Heart right ventricle (tissue), 16 donors: ENCODE results near the gene C4orf51. TPM values are rescaled to one million over a fixed set of nuclear protein-coding genes. Genes with fewer than 3 reads are reported as not detected.
A peak's percentile ranks its signal among the peaks of the same experiment; 100 is the strongest.

Experiments used
- ATAC-seq, 8 donors: fragments of 200-7000 bp; cut with Tn5 transposase; one replicate each; pipeline ENCODE4 v1.9.1; 2020; ENCODE audit warnings: mild to moderate bottlenecking in 8 of 8, moderate library complexity in 8 of 8, moderate number of reproducible peaks in 1 of 8
- DNase-seq, 2 donors: peaks; one replicate each; pipeline ENCODE4 v3.0.0-alpha.2; 2020
- H3K27ac ChIP-seq, 10 donors: fragments of 200-600 bp; sonication (generic) in 2 of 10; one replicate each; pipeline versions ENCODE4 v1.5.0 to v1.8.0; 2020 to 2022; ENCODE audit warnings: mild to moderate bottlenecking in 3 of 10
- H3K27me3 ChIP-seq, 7 donors: fragments of 200-600 bp; one replicate each; pipeline ENCODE4 v1.8.0; 2021 to 2022; ENCODE audit warnings: mild to moderate bottlenecking in 2 of 7
- H3K36me3 ChIP-seq, 9 donors: fragments of 200-600 bp; sonication (generic) in 1 of 9; one replicate each; pipeline versions ENCODE4 v1.5.0 to v1.8.0; 2020 to 2022; ENCODE audit warnings: mild to moderate bottlenecking in 2 of 9
- H3K4me1 ChIP-seq, 9 donors: fragments of 200-600 bp; sonication (generic) in 1 of 9; one replicate each; pipeline versions ENCODE4 v1.5.0 to v1.8.0; 2020 to 2022; ENCODE audit warnings: mild to moderate bottlenecking in 4 of 9
- H3K4me3 ChIP-seq, 10 donors: fragments of 200-600 bp; sonication (generic) in 2 of 10; one replicate each; pipeline versions ENCODE4 v1.5.0 to v1.8.0; 2020 to 2022; ENCODE audit warnings: mild to moderate bottlenecking in 7 of 10, moderate library complexity in 2 of 10
- H3K9me3 ChIP-seq, 11 donors: fragments of 200-600 bp in 10 of 11; sonication (generic) in 2 of 11; one replicate each; pipeline versions ENCODE4 v1.5.0 to v1.8.0; 2013 to 2022; ENCODE audit warnings: mild to moderate bottlenecking in 2 of 11, control low read depth in 1 of 11, moderate library complexity in 1 of 11
- CTCF ChIP-seq, 9 donors: fragments of 200-600 bp; sonication (generic) in 2 of 9; IDR thresholded peaks; one replicate each; pipeline versions ENCODE4 v1.5.0 to v1.8.0; 2021 to 2022; ENCODE audit warnings: antibody characterized with exemption in 9 of 9, mild to moderate bottlenecking in 5 of 9, moderate library complexity in 1 of 9
- WGBS, 2 donors: extraction: QIAGEN DNeasy Blood & Tissue Kit; methylation state at CpG; one replicate each; pipeline ENCODE4 v1.1.7; 2013; ENCODE audit warnings: inconsistent platforms in 1 of 2; 5-methylcytosine and 5-hydroxymethylcytosine counted together
- intact Hi-C, 10 donors: fragments of 100-400 bp; cut with DNase I; formaldehyde crosslinking; loops; one replicate each; pipeline versions ENCODE4 v1.11.1 to v1.14.2; 2022
- polyA plus RNA-seq, 2 donors: library from polyadenylated mRNA; stranded (reverse); fragments of 200-250 nt; gene quantifications; one replicate each; pipeline ENCODE4 v1.2.3, GENCODE V29; 2013
- total RNA-seq, 10 donors: library from RNA; stranded (reverse); fragmentation: NEBNext Ultra II Directional in 3 of 10; extraction: Animal tissue kit (Norgen Biotek cat#: 25700) in 3 of 10; gene quantifications; one replicate each; pipeline versions ENCODE4 v1.2.1 to v1.2.4, GENCODE V29; 2021 to 2023
- donor health status: Arrhythmogenic right ventricular cardiomyopathy.
- donor health status: ischemic (EF 13 %, LVEDD 7.1; RV severe dilation, severe dysfunction).
- donor health status: healthy with polysubstance abuse.
- donor health status: DM: no; HTN: yes; CAD: no.
- donor health status: DM: no; HTN: no; CAD: no.
- donor health status: ischemic (EF 25% LVEDD 6.9; RV normal size, moderate dysfunction).
- donor health status: ischemic (EF 25% LVEDD 5.7; RV mildly dilated, moderate dysfunction).
- donor health status: healthy.
- donor health status: DM: yes; HTN: yes; CAD: no.
- donor health status: Ischemic cardiomyopathy.
- donor health status: ischemic (EF 35%, LVEDD 5.7; RV mildly dilated, moderate dysfunction).
- donor health status: nonischemic (EF 11% LVEDD 7.7; RV severe dilation, severe dysfunction).
- donor health status: DM: yes; HTN: yes; CAD: no.
- donor health status: PGD.
- donor health status: ischemic (EF 29% LVEDD 5.4; RV normal size, mild dysfunction).
- donor health status: nonischemic (EF 23%, LVEDD 6.1; RV moderate dilation, normal function).

The C4orf51 gene
- total and polyA plus RNA-seq, 12 donors = not detected

- TF ChIP-seq CTCF (IDR thresholded peaks at IDR 0.05) = no peak
- intact Hi-C loops = loop anchor here in 6 of 10 donors (5.0 to 10.0 kb wide), 9 partner anchors 65 to 435 kb away; partner anchors contain the start of genes LSM6 (in 2 of the 6) and ZNF827 (in 2 of the 6)
- DNase-seq (no peak), ATAC-seq (no peak)
- Histone ChIP-seq H3K36me3 (no peaks in the 10 kb centered on the region), H3K27ac (no peak overlapping the region), H3K27me3 (no peaks in the 10 kb centered on the region), H3K4me3 (no peak overlapping the region), H3K9me3 (no peaks in the 10 kb centered on the region), H3K4me1 (peaks cover 11 to 27% (median 22%) of the 10 kb centered on the region in 9 donors)
- 58 to 61% methylated on average over 5 of the region's 5 CpGs for WGBS, 2 donors
These were observed 59.9 kb downstream of the C4orf51 start for GRCh38 chr4:145739845-145740244.

- Histone ChIP-seq H3K27ac (no peak overlapping the region), H3K4me3 (no peak overlapping the region), H3K27me3 (no peaks in the 10 kb centered on the region), H3K4me1 (peaks cover 6 to 17% (median 12%) of the 10 kb centered on the region in 9 donors), H3K36me3 (no peaks in the 10 kb centered on the region), H3K9me3 (no peaks in the 10 kb centered on the region)
- intact Hi-C loops = no loop called here
- TF ChIP-seq CTCF (IDR thresholded peaks at IDR 0.05) = no peak
- 76 to 78% methylated on average over 2 of the region's 2 CpGs for WGBS, 2 donors
- DNase-seq = no peak
- no peak for ATAC-seq
These were observed 60.9 kb downstream of the C4orf51 start for GRCh38 chr4:145740806-145741205.

DNA sequence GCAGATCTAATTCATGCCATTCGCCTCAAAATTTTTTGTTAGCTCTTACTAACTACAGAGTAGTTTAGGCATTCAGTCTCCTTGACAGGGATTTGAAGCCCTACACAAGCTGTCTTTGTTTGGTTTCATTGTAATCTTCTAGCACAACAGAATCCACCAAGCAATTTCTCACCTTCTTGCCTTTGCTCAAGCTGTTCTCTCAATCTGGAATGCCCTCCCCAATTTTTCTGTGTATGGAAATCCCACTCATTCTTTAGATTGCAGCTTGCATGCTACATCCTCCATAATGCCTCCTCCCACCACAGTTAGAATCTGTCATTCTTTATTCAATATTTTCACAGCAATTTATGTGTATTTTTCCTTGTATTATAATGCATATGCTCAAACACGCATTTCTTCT is 63.7 kb downstream of the C4orf51 start:
- intact Hi-C loops = no loop called here
- ATAC-seq (no peak), DNase-seq (no peak)
- no peak for TF ChIP-seq CTCF (IDR thresholded peaks at IDR 0.05)
- peaks cover 0 to 6% (median 0%) of the 10 kb centered on the region in 11 donors for H3K9me3 ChIP-seq
- WGBS, 2 donors = 81 to 85% methylated on average over 2 of the region's 2 CpGs
- H3K36me3 ChIP-seq = no peaks in the 10 kb centered on the region
- no peaks in the 10 kb centered on the region for H3K27me3 ChIP-seq
- no peaks in the 10 kb centered on the region for H3K4me1 ChIP-seq
- H3K4me3 ChIP-seq = no peak overlapping the region
- H3K27ac ChIP-seq = no peak overlapping the region

DNA sequence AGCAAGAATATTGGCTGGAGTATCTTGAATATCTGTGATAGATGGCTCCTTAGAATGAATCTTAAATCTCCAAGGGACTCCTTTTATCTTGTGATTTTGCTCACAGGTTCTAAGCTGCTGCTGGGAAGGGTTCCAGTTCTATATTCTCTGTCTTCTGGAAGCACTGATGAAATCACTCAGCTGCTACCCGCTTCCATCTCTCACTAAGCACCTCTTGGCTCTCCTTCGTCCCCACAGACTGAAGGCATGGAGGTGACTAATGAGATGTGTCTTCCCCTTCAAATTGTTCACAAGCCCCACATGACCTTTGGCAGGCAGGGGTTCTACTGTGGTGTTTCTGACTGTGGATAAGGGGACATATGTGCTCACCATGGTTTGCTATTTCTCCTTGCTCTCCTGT is 75.9 kb downstream of the C4orf51 start:
- Histone ChIP-seq H3K36me3 (peaks cover 0 to 17% (median 4%) of the 10 kb centered on the region in 9 donors), H3K27me3 (no peaks in the 10 kb centered on the region), H3K4me3 (no peak overlapping the region), H3K4me1 (peaks cover 0 to 6% (median 0%) of the 10 kb centered on the region in 9 donors), H3K27ac (no peak overlapping the region), H3K9me3 (no peaks in the 10 kb centered on the region)
- ATAC-seq (peak in 1 of 8 donors; percentile 25), DNase-seq (no peak)
- intact Hi-C loops = no loop called here
- no peak for TF ChIP-seq CTCF (IDR thresholded peaks at IDR 0.05)
- WGBS, 2 donors = 68 to 76% methylated on average over 2 of the region's 2 CpGs
